PC-3 (cell line): Measurements from ENCODE around the gene SPTSSB. TPM values are rescaled to one million over a fixed set of nuclear protein-coding genes. Genes with fewer than 3 reads are reported as not detected.
A peak's percentile ranks its signal among the peaks of the same experiment; 100 is the strongest.

Source experiments
- ATAC-seq: fragments of 200-7000 bp; cut with Tn5 transposase; 2 replicates; pipeline ENCODE4 v1.9.1; 2020; ENCODE audit warnings: mild to moderate bottlenecking, moderate library complexity
- Bru-seq: library from RNA; stranded (reverse); fragments of 400-500 nt; gene quantifications from one replicate; lab custom pipeline; 2021; lab: Mats Ljungman, UMichigan
- BruChase-seq, 2 experiments: library from RNA; stranded (reverse); fragments of 400-500 nt; gene quantifications; one replicate each; lab custom pipeline; 2021; lab: Mats Ljungman, UMichigan
- BruUV-seq: library from RNA; stranded (reverse); fragments of 400-500 nt; replicated peaks from 2 replicates; lab custom pipeline; 2021; lab: Mats Ljungman, UMichigan
- CTCF ChIA-PET: fragments of 300-600 bp; sonication (Branson Sonifier 250); formaldehyde crosslinking; loops from one replicate; lab custom pipeline; 2022; ENCODE audit warnings: antibody characterized with exemption; lab: Charles Lee
- POLR2A ChIA-PET: fragments of 300-600 bp; sonication (Branson Sonifier 250); formaldehyde crosslinking; loops from one replicate; lab custom pipeline; 2022; ENCODE audit warnings: antibody characterized with exemption; ENCODE audit not compliant: unreplicated experiment; lab: Charles Lee
- DNase-seq: peaks from one replicate; pipeline ENCODE4 v3.0.0-alpha.2; 2015
- H2AFZ ChIP-seq: fragments of 300-600 bp; sonication (generic); 2 replicates; pipeline ENCODE4 v1.6.0; 2016; ENCODE audit warnings: antibody characterized with exemption, low read length
- H3F3A ChIP-seq: fragments of 300-600 bp; sonication (generic); one replicate; pipeline ENCODE4 v1.6.0; 2017; ENCODE audit warnings: antibody characterized with exemption, low read length, control low read depth, mild to moderate bottlenecking; ENCODE audit not compliant: unreplicated experiment
- H3K27ac ChIP-seq: fragments of 300-600 bp; sonication (generic); 2 replicates; pipeline ENCODE4 v1.5.1; 2016; ENCODE audit warnings: mild to moderate bottlenecking, low read length
- H3K27me3 ChIP-seq: fragments of 300-600 bp; sonication (generic); 2 replicates; pipeline ENCODE4 v1.6.1; 2016; ENCODE audit warnings: low read length, mixed read lengths
- H3K36me3 ChIP-seq: fragments of 300-600 bp; sonication (generic); 2 replicates; pipeline ENCODE4 v1.6.1; 2016; ENCODE audit warnings: low read depth, mixed run types, low read length, mixed read lengths
- H3K4me1 ChIP-seq: fragments of 300-600 bp; sonication (generic); 2 replicates; pipeline ENCODE4 v1.5.1; 2016; ENCODE audit warnings: low read length; ENCODE audit not compliant: insufficient read depth
- H3K4me2 ChIP-seq: fragments of 300-600 bp; sonication (generic); 2 replicates; pipeline ENCODE4 v1.6.0; 2016; ENCODE audit warnings: low read length
- H3K4me3 ChIP-seq: fragments of 300-600 bp; sonication (generic); 2 replicates; pipeline ENCODE4 v1.5.1; 2016; ENCODE audit warnings: mild to moderate bottlenecking, low read length, mixed read lengths
- H3K79me2 ChIP-seq: fragments of 300-600 bp; sonication (generic); 2 replicates; pipeline ENCODE4 v1.6.1; 2017; ENCODE audit warnings: low read length, mixed read lengths
- H3K9ac ChIP-seq: fragments of 300-600 bp; sonication (generic); 2 replicates; pipeline ENCODE4 v1.6.0; 2016; ENCODE audit warnings: mild to moderate bottlenecking, low read length
- H3K9me2 ChIP-seq: fragments of 300-600 bp; sonication (generic); replicated peaks from 2 replicates; pipeline ENCODE4 v1.6.1; 2016; ENCODE audit warnings: mixed run types, low read length, mixed read lengths
- H3K9me3 ChIP-seq: fragments of 300-600 bp; sonication (generic); 2 replicates; pipeline ENCODE4 v1.6.1; 2016; ENCODE audit warnings: low read length, mixed read lengths
- H4K20me1 ChIP-seq: fragments of 300-600 bp; sonication (generic); 2 replicates; pipeline ENCODE4 v1.6.1; 2016; ENCODE audit warnings: low read length, mixed read lengths
- EZH2 ChIP-seq: fragments of 300-600 bp; sonication (generic); IDR thresholded peaks from one replicate; pipeline ENCODE4 v1.6.1; 2017; ENCODE audit warnings: antibody characterized with exemption, mild to moderate bottlenecking, low read length; ENCODE audit not compliant: unreplicated experiment
- EZH2phosphoT487 ChIP-seq: fragments of 300-600 bp; sonication (generic); IDR thresholded peaks from 2 replicates; pipeline ENCODE4 v1.6.1; 2018; ENCODE audit warnings: mild to moderate bottlenecking, antibody characterized with exemption, low read length, borderline replicate concordance
- intact Hi-C: fragments of 100-400 bp; cut with micrococcal nuclease; formaldehyde crosslinking; loops from 2 replicates; pipeline ENCODE4 v1.9.0; 2023
- long read RNA-seq: library from polyadenylated mRNA; unstranded; transcript quantifications from one replicate; pipeline ENCODE4 v2.0.0, GENCODE V29; 2021; ENCODE audit not compliant: unreplicated experiment
- total RNA-seq: library from RNA; depleted of rRNA; stranded (reverse); fragments of >200 nt; gene quantifications from 2 replicates; pipeline ENCODE4 v1.2.3, GENCODE V29; 2014; rRNA removed
- TF ChIP-seq, protein P1 (sequence below): fragments of 300-600 bp; sonication (generic); conservative IDR thresholded peaks from 2 replicates; pipeline ENCODE4 v1.5.1; 2017; ENCODE audit warnings: antibody characterized with exemption, low read depth, mild to moderate bottlenecking, low read length

Gene SPTSSB, protein sequence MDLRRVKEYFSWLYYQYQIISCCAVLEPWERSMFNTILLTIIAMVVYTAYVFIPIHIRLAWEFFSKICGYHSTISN
- total RNA-seq: 78.0 and 144 TPM in 2 replicates
- Bru-seq, nascent RNA: percentile 98 among the genes with signal in this experiment
- BruChase-seq, experiment 1, labeled RNA remaining after a 6-hour chase: percentile 93 among the genes with signal in this experiment
- percentile 95 among the genes with signal in this experiment for BruChase-seq, experiment 2, labeled RNA remaining after a 2-hour chase
- long read RNA-seq, transcript SPTSSB-203 (2 exons, 679 nt): minor isoform, 17 of 959 reads
- long read RNA-seq, transcript SPTSSB-201 (3 exons, 3,103 nt): major isoform, 799 of 959 reads
- long read RNA-seq, transcript SPTSSB-202 (4 exons, 880 nt): minor isoform, 77 of 959 reads
- long read RNA-seq, partial matches to known transcripts: 8 of 959 reads
- long read RNA-seq, other reads (novel, unspliced or antisense): 58 of 959 reads

DNA sequence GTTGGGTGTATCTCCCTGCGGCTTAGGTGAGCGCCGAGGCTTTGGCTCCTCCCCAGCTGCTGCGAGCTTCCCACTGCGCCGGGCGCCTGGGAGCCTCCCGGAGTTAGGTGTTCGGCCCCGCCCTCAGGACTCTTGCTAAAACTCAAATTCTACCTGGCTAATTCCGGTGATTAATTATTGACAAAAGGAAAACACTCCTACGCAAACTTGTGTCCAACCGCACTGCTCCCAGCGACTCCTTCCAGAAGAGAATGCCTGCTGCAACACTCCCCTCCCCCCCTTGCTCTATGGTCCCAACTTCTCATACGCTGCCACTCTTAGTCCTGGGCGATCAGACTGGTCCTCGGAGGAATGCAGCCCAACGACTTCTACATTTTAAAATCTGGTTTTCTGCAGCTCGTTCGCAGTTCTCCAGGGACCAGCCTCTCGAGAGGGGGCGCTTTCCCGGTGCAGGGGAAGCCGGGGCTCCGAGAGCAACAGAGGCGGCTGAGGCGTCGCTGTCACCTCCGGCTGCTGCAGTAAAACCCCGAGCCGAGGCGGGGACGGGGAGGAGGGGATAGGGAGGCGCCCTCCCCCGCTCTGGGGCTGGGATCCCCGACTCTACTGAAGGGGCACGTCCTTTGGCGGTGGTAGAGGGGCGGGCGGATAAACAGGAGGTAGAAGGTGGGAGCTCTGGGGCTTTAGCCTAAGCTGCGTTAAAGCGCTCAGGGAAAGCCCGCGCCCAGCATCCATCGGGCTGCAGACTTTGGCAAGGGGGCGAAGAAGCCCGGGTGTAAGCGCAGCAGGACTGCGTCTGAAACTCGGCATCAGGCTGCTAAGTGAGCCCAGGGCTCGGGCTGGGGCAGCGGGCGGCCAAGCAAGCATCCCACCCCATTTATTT lies at the start of gene SPTSSB:
Gene SPTSSB (minus strand): TSS at position 77 of the 880 bp plus-strand sequence. CDS start 25,194 bp downstream, outside the sequence.
- intact Hi-C loops: loop anchor here (1.0 to 2.0 kb wide), 5 partner anchors 17 to 98 kb away; no protein-coding TSS in a partner anchor
- Histone ChIP-seq H3K27ac (peak within 1 kb of the TSS; percentile 98), H3K79me2 (peaks cover 56% of the 10 kb centered on the region), H3K4me3 (peak within 1 kb of the TSS; percentile 76), H2AFZ (peak within 1 kb of the TSS; percentile 78), H3K9me3 (no peaks in the 10 kb centered on the region), H3K9me2 (no peaks in the 10 kb centered on the region), H3K4me1 (peaks cover 25% of the 10 kb centered on the region), H3F3A (no peaks in the 10 kb centered on the region), H3K27me3 (no peaks in the 10 kb centered on the region), H3K36me3 (no peaks in the 10 kb centered on the region), H4K20me1 (no peaks in the 10 kb centered on the region; the same call in 1 of the 2 replicates), H3K4me2 (peak within 1 kb of the TSS; percentile 84), H3K9ac (peak within 1 kb of the TSS; percentile 98)
- DNase-seq: peak; percentile 96
- peak; percentile 76 for ATAC-seq
- TF ChIP-seq EZH2phosphoT487 (no peak), EZH2 (no peak)
- TF ChIP-seq, protein P1, sequence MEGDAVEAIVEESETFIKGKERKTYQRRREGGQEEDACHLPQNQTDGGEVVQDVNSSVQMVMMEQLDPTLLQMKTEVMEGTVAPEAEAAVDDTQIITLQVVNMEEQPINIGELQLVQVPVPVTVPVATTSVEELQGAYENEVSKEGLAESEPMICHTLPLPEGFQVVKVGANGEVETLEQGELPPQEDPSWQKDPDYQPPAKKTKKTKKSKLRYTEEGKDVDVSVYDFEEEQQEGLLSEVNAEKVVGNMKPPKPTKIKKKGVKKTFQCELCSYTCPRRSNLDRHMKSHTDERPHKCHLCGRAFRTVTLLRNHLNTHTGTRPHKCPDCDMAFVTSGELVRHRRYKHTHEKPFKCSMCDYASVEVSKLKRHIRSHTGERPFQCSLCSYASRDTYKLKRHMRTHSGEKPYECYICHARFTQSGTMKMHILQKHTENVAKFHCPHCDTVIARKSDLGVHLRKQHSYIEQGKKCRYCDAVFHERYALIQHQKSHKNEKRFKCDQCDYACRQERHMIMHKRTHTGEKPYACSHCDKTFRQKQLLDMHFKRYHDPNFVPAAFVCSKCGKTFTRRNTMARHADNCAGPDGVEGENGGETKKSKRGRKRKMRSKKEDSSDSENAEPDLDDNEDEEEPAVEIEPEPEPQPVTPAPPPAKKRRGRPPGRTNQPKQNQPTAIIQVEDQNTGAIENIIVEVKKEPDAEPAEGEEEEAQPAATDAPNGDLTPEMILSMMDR: peak; percentile 64
- POLR2A ChIA-PET: interaction anchor here (0.6 to 1.5 kb wide), 10 partner anchors 13 to 489 kb away, joined by 3 to 11 read pairs (median 4); no protein-coding TSS in a partner anchor
- TSS peak; percentile 85 for BruUV-seq
- CTCF ChIA-PET: interaction anchor here (0.6 to 0.9 kb wide), 3 partner anchors 36 to 38 kb away, joined by 3 to 5 read pairs (median 4); no protein-coding TSS in a partner anchor

DNA sequence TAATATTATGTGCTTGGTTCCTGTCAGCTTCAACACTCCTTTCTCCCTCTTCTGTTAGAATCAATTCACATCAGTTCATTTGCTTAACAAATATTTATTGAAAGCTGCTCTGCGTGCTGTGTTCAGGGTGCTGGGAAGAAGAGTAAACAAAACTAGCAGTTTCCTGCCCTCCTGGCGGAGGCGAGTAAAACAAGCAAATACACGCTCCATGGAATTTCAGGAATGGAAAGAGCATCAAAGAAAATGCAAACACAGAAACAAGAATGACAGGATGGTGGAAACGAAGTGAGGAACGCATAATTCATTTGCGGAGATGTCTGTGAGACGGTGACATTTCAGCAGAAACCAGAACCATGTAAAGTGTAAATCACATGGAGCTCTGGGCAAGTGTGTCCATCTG lies 49.4 kb upstream of the SPTSSB start:
- BruUV-seq: no TSS peak
- Histone ChIP-seq H3K9ac (peak overlapping the region; percentile 90), H3K4me3 (peak overlapping the region; percentile 46), H2AFZ (0 out of 2 replicates have a peak overlapping the region, but pooled peaks have one; percentile 5), H3K4me1 (peaks cover 64% of the 10 kb centered on the region), H3K79me2 (peaks cover 17% of the 10 kb centered on the region), H3K9me3 (no peaks in the 10 kb centered on the region), H3K36me3 (no peaks in the 10 kb centered on the region), H3F3A (peaks cover 5% of the 10 kb centered on the region), H3K4me2 (peak overlapping the region; percentile 71), H4K20me1 (no peaks in the 10 kb centered on the region), H3K9me2 (no peaks in the 10 kb centered on the region), H3K27me3 (no peaks in the 10 kb centered on the region), H3K27ac (peak overlapping the region; percentile 96)
- POLR2A ChIA-PET: interaction anchor here (0.5 to 0.6 kb wide), 2 partner anchors 50 to 146 kb away, joined by 3 to 5 read pairs; partner anchors contain the start of gene SPTSSB
- DNase-seq (peak; percentile 96), ATAC-seq (peak; percentile 75)
- intact Hi-C loops: loop anchor here (1.0 to 5.0 kb wide), 8 partner anchors 8 to 843 kb away; partner anchors contain the start of genes NMD3 and SPTSSB
- TF ChIP-seq, protein P1: peak; percentile 46
- no peak for TF ChIP-seq EZH2phosphoT487
- CTCF ChIA-PET: interaction anchor here (0.6 kb wide), 1 partner anchor 314 kb away, joined by 3 read pairs; no protein-coding TSS in a partner anchor
